AG09319 (cell line): ENCODE data around the gene DYRK1A.
"Not testable (repeated sequence)": the region's sequence is repeated elsewhere in the genome, so short reads cannot be mapped to it uniquely, and the experiment has no call there.

Experiments
- DNase-seq: peaks from one replicate; pipeline ENCODE4 v3.0.0-alpha.2; 2010; ENCODE audit warnings: low read depth; ENCODE audit errors: extremely low read depth
- TF ChIP-seq, protein P1 (sequence below): IDR thresholded peaks from 2 replicates; pipeline ENCODE4 v1.5.1; 2011; ENCODE audit warnings: low read depth, mild to moderate bottlenecking, inconsistent platforms, low read length, moderate library complexity

The DYRK1A gene

DNA sequence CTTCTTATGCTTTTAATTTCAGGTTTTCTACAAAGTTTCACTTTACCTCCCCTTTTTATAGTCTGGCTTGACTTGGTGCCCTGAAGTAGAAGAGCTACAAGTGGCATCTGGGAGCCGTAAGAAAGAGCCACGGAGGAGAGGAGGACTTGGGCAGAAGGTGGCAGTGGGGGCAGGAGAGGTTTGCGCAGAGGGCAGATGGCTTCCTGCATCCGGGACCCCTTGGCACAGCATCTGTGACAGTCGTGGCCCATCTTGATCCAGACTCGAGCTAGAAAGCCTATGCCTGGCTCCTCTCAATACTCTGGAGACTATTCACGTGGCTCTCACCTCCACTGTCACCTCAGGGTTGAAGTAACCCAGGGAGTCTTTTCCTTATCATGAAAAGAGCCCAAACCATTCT is 169.1 kb downstream of the DYRK1A start:
- no peak for DNase-seq
- TF ChIP-seq, protein P1, sequence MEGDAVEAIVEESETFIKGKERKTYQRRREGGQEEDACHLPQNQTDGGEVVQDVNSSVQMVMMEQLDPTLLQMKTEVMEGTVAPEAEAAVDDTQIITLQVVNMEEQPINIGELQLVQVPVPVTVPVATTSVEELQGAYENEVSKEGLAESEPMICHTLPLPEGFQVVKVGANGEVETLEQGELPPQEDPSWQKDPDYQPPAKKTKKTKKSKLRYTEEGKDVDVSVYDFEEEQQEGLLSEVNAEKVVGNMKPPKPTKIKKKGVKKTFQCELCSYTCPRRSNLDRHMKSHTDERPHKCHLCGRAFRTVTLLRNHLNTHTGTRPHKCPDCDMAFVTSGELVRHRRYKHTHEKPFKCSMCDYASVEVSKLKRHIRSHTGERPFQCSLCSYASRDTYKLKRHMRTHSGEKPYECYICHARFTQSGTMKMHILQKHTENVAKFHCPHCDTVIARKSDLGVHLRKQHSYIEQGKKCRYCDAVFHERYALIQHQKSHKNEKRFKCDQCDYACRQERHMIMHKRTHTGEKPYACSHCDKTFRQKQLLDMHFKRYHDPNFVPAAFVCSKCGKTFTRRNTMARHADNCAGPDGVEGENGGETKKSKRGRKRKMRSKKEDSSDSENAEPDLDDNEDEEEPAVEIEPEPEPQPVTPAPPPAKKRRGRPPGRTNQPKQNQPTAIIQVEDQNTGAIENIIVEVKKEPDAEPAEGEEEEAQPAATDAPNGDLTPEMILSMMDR: no peak

DNA sequence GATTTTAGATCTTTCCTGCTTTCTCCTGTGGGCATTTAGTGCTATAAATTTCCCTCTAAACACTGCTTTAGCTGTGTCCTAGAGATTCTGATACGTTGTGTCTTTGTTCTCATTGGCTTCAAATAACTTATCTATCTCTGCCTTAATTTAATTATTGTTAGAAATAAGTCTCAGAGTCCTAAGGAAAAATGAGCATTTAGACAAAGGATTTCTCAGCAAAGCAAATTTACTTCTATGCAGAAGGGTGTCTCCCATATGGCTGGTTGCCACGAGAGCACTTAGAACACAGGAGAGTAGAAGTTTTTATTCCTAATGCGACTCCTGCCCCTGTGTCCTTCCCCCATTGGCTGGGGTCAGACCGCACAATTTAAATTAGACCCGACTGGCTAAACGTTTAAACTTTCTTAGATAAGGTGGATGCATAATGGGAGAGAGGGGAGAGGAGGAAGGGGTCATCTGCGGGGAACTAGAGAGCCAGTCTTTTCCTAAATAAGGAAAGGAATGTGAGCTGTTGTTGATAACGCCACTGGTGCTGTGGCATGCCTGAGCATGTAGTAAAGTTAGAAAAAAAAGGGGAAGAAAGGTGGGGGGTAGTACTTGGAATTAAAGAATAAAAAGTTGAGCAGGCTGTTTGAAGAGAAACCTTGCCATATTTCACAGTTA is 170.2 kb downstream of the DYRK1A start:
- DNase-seq: no peak
- TF ChIP-seq, protein P1: no peak

DNA sequence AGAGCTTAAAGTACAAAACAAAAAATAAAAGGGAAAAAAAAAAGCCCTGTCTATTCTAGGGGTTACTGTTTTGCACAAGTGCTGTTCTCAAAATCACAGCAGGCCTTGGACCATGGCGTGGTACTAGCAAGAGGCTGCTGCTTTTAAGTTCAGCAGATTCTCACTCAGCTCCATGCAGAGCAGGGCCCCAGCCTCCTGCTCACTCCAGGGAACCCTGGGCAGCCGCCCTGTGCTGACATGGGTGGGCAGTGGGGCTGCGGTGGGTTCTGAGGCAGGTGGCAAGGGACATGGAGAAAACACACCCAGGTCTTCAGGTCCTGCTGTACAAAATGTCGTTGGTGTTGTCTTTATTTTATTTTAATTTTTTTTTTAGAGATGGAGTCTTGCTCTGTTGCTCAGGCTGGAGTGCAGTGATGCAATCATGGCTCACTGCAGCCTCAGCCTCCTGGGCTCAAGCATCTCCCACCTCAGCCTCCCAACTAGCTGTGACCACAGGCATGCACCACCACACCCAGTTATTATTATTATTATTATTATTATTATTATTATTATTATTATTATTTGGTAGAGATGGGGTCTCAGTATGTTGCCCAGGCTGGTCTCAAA is 170.9 kb downstream of the DYRK1A start:
- TF ChIP-seq, protein P1: no peak

DNA sequence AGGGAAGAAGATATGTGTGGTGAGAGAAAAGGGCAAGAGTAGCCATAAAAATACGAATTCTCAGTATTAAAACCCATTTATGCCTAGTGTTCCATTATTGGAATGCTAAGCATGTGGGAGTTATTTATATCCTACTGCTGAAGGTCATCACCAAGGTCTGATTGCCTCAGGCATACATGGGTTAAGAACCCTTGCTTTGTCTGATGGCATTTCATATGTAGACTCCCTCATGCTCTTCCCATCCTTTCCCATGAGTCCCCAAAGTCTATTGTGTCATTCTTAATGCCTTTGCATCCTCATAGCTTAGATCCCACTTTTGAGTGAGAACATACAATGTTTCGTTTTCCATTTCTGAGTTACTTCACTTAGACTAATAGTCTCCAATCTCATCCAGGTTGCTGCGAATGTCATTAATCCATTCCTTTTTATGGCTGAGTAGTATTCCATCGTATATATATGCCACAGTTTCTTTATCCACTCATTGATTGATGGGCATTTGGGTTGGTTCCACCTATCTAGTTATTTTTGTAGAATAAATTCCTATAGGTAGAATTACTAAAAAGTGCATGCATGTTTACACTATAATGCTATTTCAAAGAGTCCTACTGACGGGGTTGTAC is 172.5 kb downstream of the DYRK1A start:
- no peak for DNase-seq
- TF ChIP-seq, protein P1: no peak

More for the DNA sequence above, 170.9 kb downstream of the DYRK1A start:
- DNase-seq: no peak

DNA sequence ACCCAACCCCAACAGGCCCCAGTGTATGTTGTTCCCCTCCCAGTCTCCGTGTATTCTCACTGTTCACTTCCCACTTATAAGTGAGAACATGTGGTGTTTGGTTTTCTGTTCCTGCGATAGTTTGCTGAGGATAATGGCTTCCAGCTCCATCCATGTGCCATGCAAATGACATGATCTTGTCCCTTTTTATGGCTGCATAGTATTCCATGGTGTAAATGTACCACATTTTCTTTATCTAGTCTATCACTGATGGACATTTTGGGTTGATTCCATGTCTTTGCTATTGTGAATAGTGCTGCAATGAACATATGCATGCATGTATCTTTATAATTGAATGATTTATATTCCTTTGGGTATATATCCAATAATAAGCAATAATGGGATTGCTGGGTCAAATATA is 174.6 kb downstream of the DYRK1A start:
- DNase-seq: not testable (repeated sequence)

DNA sequence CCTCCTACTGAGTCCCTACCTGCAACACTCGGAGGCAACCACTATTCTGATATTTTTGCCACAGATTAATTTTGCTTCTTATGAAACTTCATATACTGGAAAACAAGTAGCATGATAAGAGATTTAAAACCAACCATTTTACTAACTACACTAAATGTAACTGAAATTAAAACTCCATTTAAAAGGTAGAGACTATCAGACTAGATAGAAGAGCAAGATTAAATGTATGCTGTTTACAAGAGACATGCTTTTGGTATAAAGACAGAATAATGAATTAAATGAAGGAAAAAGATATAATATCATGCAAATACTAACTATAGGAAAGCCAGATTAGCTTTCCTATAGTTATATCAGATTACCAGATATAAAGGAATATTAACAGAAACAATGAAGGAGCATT is 175.9 kb downstream of the DYRK1A start:
- DNase-seq: no peak
- TF ChIP-seq, protein P1: no peak

DNA sequence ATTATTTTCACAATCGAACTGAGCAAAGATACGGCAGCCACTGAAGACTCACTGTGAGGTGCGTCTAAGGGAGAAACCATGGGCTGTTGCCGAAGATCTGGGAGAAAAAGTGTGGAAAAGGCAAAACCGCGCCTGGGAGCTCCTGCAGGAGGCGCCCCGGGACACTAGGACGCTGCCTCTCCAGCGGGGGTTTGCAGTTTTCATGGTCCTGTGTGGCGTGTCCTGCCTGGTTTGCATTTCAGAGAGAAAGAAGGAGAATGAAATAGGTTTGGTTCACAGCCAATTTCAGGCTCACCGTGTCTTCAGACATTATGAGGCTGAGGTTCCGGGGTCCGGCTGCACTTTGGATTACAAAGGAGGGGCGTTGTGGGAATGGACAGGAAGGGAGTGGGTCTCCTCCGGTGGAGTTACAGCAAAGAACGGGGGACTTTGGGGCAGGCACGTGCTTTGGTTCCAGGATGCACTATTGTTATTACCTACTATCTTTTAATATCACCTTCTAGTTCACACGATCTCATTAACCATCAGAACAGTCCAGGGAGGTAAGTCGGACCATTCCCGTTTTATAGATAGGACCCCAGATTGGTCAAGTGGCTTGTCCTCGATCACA is 179.8 kb downstream of the DYRK1A start:
- no peak for DNase-seq

More for the DNA sequence above, 179.8 kb downstream of the DYRK1A start:
- TF ChIP-seq, protein P1: no peak
